Stimulated activated CD4-positive, alpha-beta T cell treated with anti-CD3 and anti-CD28 coated beads, Interleukin-4, amount 100 ng/mL, for 1 hour (primary cell): ENCODE results near the gene VASH2.
"Not testable (repeated sequence)": the region's sequence is repeated elsewhere in the genome, so short reads cannot be mapped to it uniquely, and the experiment has no call there.

Experiments
- DNase-seq: peaks from one replicate; pipeline ENCODE4 v3.0.0-alpha.2; 2020

The VASH2 gene

GRCh38 chr1:212958175-212958574 lies 7.8 kb downstream of the VASH2 start:
- no peak for DNase-seq

GRCh38 chr1:212959266-212960220 lies 9.2 kb downstream of the VASH2 start:
- DNase-seq: no peak

GRCh38 chr1:212960932-212961331 lies 10.6 kb downstream of the VASH2 start:
- DNase-seq: no peak

GRCh38 chr1:212962509-212962908 lies 12.2 kb downstream of the VASH2 start:
- no peak for DNase-seq

- DNase-seq: no peak
Measured at GRCh38 chr1:212964102-212964501, 13.8 kb downstream of the VASH2 start.

- DNase-seq: not testable (repeated sequence)
Measured at GRCh38 chr1:212964993-212965392, 14.7 kb downstream of the VASH2 start.

- DNase-seq: no peak
Measured at GRCh38 chr1:212966616-212967015, 16.3 kb downstream of the VASH2 start.

GRCh38 chr1:212967801-212968200 lies 17.5 kb downstream of the VASH2 start:
- no peak for DNase-seq

- DNase-seq: no peak
Measured at GRCh38 chr1:212968368-212968863, 18.1 kb downstream of the VASH2 start.

GRCh38 chr1:212970085-212970484 lies 19.7 kb downstream of the VASH2 start:
- DNase-seq: no peak

GRCh38 chr1:212971312-212971711 lies 21.0 kb downstream of the VASH2 start:
- no peak for DNase-seq

- DNase-seq: no peak
Measured at GRCh38 chr1:212973426-212973825, 23.1 kb downstream of the VASH2 start.

GRCh38 chr1:212973899-212974298 lies 23.6 kb downstream of the VASH2 start:
- DNase-seq: no peak

- no peak for DNase-seq
Measured at GRCh38 chr1:212974711-212975110, 24.4 kb downstream of the VASH2 start.

- no peak for DNase-seq
Measured at GRCh38 chr1:212975111-212975918, 25.0 kb downstream of the VASH2 start.

GRCh38 chr1:212976586-212976985 lies 26.2 kb downstream of the VASH2 start:
- DNase-seq: no peak

- no peak for DNase-seq
Measured at GRCh38 chr1:212977781-212978645, 27.7 kb downstream of the VASH2 start.

GRCh38 chr1:212979340-212980122 lies 29.2 kb downstream of the VASH2 start:
- peak; percentile 25 for DNase-seq

- DNase-seq: no peak
Measured at GRCh38 chr1:212980123-212980785, 29.9 kb downstream of the VASH2 start.

GRCh38 chr1:212981025-212981495 lies 30.7 kb downstream of the VASH2 start:
- DNase-seq: no peak
